Right lobe of liver (tissue), 6 donors: ENCODE data around the gene MOGAT1. TPM values are rescaled to one million over a fixed set of nuclear protein-coding genes. Genes with fewer than 3 reads are reported as not detected.

Source experiments
- ATAC-seq, 4 donors: fragments of 200-7000 bp; cut with Tn5 transposase; one replicate each; pipeline ENCODE4 v1.9.1; 2020; ENCODE audit warnings: mild to moderate bottlenecking in 4 of 4, moderate library complexity in 4 of 4
- DNase-seq, 3 donors: peaks; one replicate each; pipeline ENCODE4 v3.0.0-alpha.2; 2020
- H3K27ac ChIP-seq, 3 donors: fragments of 200-600 bp; one replicate each; pipeline ENCODE4 v1.8.0; 2022
- H3K27me3 ChIP-seq, 2 donors: fragments of 200-600 bp; one replicate each; pipeline ENCODE4 v1.8.0; 2022
- H3K36me3 ChIP-seq, 4 donors: fragments of 200-600 bp; sonication (generic) in 1 of 4; one replicate each; pipeline versions ENCODE4 v1.5.1 to v1.8.0; 2017 to 2022; ENCODE audit warnings: control low read depth in 1 of 4
- H3K4me1 ChIP-seq, 4 donors: fragments of 200-600 bp; sonication (generic) in 1 of 4; one replicate each; pipeline versions ENCODE4 v1.5.1 to v1.8.0; 2017 to 2022; ENCODE audit warnings: control low read depth in 1 of 4
- H3K4me3 ChIP-seq, 3 donors: fragments of 200-600 bp; one replicate each; pipeline ENCODE4 v1.8.0; 2022
- H3K9me3 ChIP-seq, 4 donors: fragments of 200-600 bp; sonication (generic) in 1 of 4; one replicate each; pipeline versions ENCODE4 v1.5.1 to v1.8.0; 2017 to 2022; ENCODE audit warnings: control low read depth in 1 of 4
- POLR2A ChIP-seq: fragments of 450-650 bp; IDR thresholded peaks from one replicate; pipeline ENCODE4 v1.6.1; 2017; ENCODE audit warnings: antibody characterized with exemption, mild to moderate bottlenecking
- WGBS: methylation state at CpG from one replicate; pipeline ENCODE4 v1.1.6; 2018; ENCODE audit warnings: low coverage, low lambda C conversion rate; ENCODE audit not compliant: insufficient coverage; ENCODE audit errors: missing lambda C conversion rate; 5-methylcytosine and 5-hydroxymethylcytosine counted together
- intact Hi-C, 2 donors: fragments of 100-400 bp; cut with DNase I; formaldehyde crosslinking; loops; one replicate each; pipeline versions ENCODE4 v1.11.2 to v1.14.1; 2022
- total RNA-seq, 6 experiments: library from RNA; depleted of rRNA in 2 of 6; stranded (reverse); fragments of >200 nt in 2 of 6; fragmentation: NEBNext Ultra II Directional in 3 of 6; extraction: Animal tissue kit (Norgen Biotek cat#: 25700) in 3 of 6; gene quantifications; one replicate each; pipeline versions ENCODE4 v1.1.0 to v1.2.4, GENCODE V29; 2016 to 2023
- TF ChIP-seq, protein P1 (sequence below), 4 donors: fragments of 200-600 bp in 3 of 4; fragments of 450-650 bp in 1 of 4; IDR thresholded peaks; one replicate each; pipeline versions ENCODE4 v1.5.1 to v1.8.0; 2016 to 2022; ENCODE audit warnings: antibody characterized with exemption in 4 of 4, mild to moderate bottlenecking in 2 of 4
- donor health status: DM: no; HTN: yes; CAD: no.
- donor health status: DM: no; HTN: no; CAD: no.
- donor health status: DM: no; HTN: no; CAD: no.
- donor health status: DM: no; HTN: yes; CAD: no.
- donor health status: DM: no; HTN: yes; CAD: no.

Gene MOGAT1
- total RNA-seq, 6 experiments from 2014 or later, result 0.50 to 8.1 (median 3.4) TPM

DNA sequence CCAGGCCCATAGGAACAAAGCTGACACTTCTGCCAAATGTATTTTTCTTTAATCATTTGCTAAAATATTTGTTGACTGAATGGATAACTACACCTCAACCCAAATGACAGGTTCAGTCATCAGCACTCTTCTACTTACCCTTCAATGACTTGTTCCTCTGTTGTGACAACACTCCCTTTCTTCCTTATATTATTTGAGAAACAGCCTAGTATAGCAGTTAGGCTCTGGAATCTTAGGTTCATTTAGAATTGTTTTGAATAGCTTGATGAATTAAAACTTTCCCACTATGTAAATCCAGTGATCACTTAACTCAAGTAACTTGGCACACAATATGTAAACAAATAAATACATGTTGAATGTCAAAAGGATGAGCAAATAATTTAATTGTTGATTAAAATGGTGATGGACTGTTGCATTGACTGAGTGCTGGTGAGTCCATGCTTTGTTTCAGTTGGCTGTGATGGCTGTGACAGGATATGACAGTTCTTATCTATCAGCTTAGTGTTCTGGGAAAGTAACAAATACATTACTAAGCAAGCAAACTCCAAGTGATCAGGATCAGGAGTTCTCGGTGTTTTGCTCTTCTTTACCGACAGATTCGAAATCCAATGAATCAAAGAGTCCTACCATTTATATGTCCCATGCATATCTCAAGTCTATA, 2.8 kb upstream of the MOGAT1 start:
- H3K27me3 ChIP-seq, result no peaks in the 10 kb centered on the region
- intact Hi-C loops, result no loop called here
- no peaks in the 10 kb centered on the region for H3K9me3 ChIP-seq
- no peak overlapping the region for H3K27ac ChIP-seq
- no peak for DNase-seq
- no peak for ATAC-seq
- H3K4me1 ChIP-seq, result peaks cover 0 to 26% (median 2%) of the 10 kb centered on the region in 4 donors
- H3K4me3 ChIP-seq, result no peak overlapping the region
- TF ChIP-seq, protein P1, sequence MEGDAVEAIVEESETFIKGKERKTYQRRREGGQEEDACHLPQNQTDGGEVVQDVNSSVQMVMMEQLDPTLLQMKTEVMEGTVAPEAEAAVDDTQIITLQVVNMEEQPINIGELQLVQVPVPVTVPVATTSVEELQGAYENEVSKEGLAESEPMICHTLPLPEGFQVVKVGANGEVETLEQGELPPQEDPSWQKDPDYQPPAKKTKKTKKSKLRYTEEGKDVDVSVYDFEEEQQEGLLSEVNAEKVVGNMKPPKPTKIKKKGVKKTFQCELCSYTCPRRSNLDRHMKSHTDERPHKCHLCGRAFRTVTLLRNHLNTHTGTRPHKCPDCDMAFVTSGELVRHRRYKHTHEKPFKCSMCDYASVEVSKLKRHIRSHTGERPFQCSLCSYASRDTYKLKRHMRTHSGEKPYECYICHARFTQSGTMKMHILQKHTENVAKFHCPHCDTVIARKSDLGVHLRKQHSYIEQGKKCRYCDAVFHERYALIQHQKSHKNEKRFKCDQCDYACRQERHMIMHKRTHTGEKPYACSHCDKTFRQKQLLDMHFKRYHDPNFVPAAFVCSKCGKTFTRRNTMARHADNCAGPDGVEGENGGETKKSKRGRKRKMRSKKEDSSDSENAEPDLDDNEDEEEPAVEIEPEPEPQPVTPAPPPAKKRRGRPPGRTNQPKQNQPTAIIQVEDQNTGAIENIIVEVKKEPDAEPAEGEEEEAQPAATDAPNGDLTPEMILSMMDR (IDR thresholded peaks at IDR 0.05), result no peak
- no peak for TF ChIP-seq POLR2A
- H3K36me3 ChIP-seq, result no peaks in the 10 kb centered on the region
- 88% methylated on average over 3 of the region's 3 CpGs for WGBS

DNA sequence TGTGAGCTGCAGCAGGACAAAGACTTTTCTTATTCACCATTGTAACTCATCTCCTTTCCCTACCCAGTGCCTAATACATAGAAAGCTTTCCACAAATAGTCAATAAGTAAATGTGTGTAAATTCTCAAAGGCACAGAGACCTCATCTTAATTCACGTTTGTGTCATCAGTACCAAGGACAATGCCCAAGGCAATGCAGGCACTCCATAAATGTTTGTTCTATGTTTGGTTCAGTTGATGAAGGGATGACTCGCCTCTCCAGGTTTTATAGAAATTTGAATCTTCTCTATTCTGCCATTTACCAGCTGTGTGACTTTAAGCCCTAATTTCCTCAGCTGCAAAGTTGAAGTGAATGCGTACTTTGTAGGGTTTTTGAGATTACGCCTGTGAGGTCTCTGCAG, 2.1 kb upstream of the MOGAT1 start:
- ATAC-seq (no peak), DNase-seq (no peak)
- H3K36me3 ChIP-seq, result no peaks in the 10 kb centered on the region
- 86% methylated on average over 4 of the region's 4 CpGs for WGBS
- H3K9me3 ChIP-seq, result no peaks in the 10 kb centered on the region
- intact Hi-C loops, result no loop called here
- peaks cover 0 to 30% (median 2%) of the 10 kb centered on the region in 4 donors for H3K4me1 ChIP-seq
- H3K27ac ChIP-seq, result no peak overlapping the region
- TF ChIP-seq POLR2A, result no peak
- TF ChIP-seq, protein P1 (IDR thresholded peaks at IDR 0.05), result no peak
- no peak overlapping the region for H3K4me3 ChIP-seq
- H3K27me3 ChIP-seq, result no peaks in the 10 kb centered on the region

DNA sequence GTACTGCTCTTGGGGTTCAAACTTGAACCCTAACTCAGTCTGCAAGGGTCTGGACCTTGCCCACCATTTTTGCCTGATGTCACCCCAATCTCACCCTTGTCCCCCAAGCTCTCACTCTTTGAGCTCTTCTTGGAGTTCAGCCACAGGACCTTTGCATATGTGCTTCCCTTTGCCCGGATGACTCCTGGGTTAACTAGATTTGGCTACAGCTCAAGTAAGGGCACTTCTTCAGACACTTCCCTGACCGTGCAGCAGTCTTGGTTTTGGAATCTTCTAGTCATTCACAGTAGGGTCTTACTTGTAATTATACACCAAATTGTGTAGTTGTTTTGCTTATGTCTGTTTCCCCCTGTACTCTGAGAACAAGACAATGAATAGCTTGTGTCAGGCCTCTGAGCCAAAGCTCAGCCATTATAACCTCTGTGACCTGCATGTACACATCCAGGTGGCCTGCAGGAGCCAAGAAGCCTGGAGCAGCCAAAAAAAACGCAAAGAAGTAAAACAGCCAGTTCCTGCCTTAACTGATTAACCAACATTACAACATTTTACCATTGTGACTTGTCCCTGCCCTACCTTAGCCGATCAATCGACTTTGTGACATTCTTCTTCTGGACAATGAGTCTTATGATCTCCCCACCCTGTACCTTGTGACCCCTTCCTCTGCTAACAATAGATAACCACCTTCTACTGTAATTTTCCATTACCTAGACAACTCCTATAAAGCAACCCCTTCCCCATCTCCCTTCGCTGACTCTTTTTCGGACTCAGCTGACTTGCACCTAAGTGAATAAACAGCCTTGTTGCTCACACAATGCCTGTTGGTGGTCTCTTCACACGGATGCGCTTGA, 1.0 kb upstream of the MOGAT1 start:
- H3K4me1 ChIP-seq, result peaks cover 0 to 30% (median 2%) of the 10 kb centered on the region in 4 donors
- no peak for TF ChIP-seq POLR2A
- TF ChIP-seq, protein P1 (IDR thresholded peaks at IDR 0.05), result no peak
- H3K27ac ChIP-seq, result peak overlapping the region in 2 of 3 donors; percentile 61 to 89
- no peaks in the 10 kb centered on the region for H3K36me3 ChIP-seq
- 32% methylated on average over 9 of the region's 9 CpGs for WGBS
- H3K4me3 ChIP-seq, result peak overlapping the region in 1 of 3 donors; percentile 83
- intact Hi-C loops, result no loop called here
- DNase-seq (peak in 2 of 3 donors; percentile 61 to 77), ATAC-seq (peak in 2 of 4 donors; percentile 5 to 9)
- no peaks in the 10 kb centered on the region for H3K27me3 ChIP-seq
- no peaks in the 10 kb centered on the region for H3K9me3 ChIP-seq

GRCh38 chr2:222672068-222672401, 577 bp downstream of the MOGAT1 start:
- Histone ChIP-seq H3K27ac (peak overlapping the region; percentile 7 to 89 (median 65)), H3K9me3 (no peaks in the 10 kb centered on the region), H3K36me3 (no peaks in the 10 kb centered on the region), H3K4me1 (peaks cover 0 to 30% (median 2%) of the 10 kb centered on the region in 4 donors), H3K27me3 (no peaks in the 10 kb centered on the region), H3K4me3 (peak overlapping the region; percentile 47 to 83 (median 66))
- intact Hi-C loops, result no loop called here
- DNase-seq, result no peak
- WGBS, result 7% methylated on average over 9 of the region's 10 CpGs
- peak; percentile 24 to 33 (median 27) for ATAC-seq
- TF ChIP-seq, protein P1 (IDR thresholded peaks at IDR 0.05), result no peak
- TF ChIP-seq POLR2A, result no peak
